H1 (cell line): ENCODE results near the gene SLC30A7.

Source experiments
- BRCA1 ChIP-seq: IDR thresholded peaks from 2 replicates; pipeline ENCODE4 v1.6.1; 2012; ENCODE audit warnings: low read depth, low read length, improper control_type of control experiment
- CBX8 ChIP-seq: fragments of 300-800, 300-1000 bp; sonication (generic); IDR thresholded peaks from 2 replicates; pipeline ENCODE4 v1.7.1; 2016; ENCODE audit warnings: low read depth, low read length, borderline replicate concordance
- JUN ChIP-seq: IDR thresholded peaks from 2 replicates; pipeline ENCODE4 v1.6.1; 2011; ENCODE audit warnings: low read depth, mild to moderate bottlenecking, improper control_type of control experiment, low read length
- KDM4A ChIP-seq: IDR thresholded peaks from one replicate; pipeline ENCODE4 v1.7.1; 2012; ENCODE audit warnings: low read depth, mild to moderate bottlenecking, moderate library complexity, low read length, inconsistent platforms; ENCODE audit not compliant: severe bottlenecking
- POLR2A ChIP-seq, 2 experiments: IDR thresholded peaks; 1 replicate in 1 of 2; 2 replicates in 1 of 2; pipeline ENCODE4 v1.6.1; 2011; ENCODE audit warnings: low read depth in 2 of 2, low read length in 2 of 2, mild to moderate bottlenecking in 2 of 2; ENCODE audit errors: control extremely low read depth in 1 of 2
- POLR2AphosphoS5 ChIP-seq: IDR thresholded peaks from 2 replicates; pipeline ENCODE4 v1.6.1; 2011; ENCODE audit warnings: low read depth, low read length
- TF ChIP-seq, protein P1 (sequence below), 3 experiments: IDR thresholded peaks; 1 replicate in 2 of 3; 2 replicates in 1 of 3; pipeline versions ENCODE4 v1.5.1 to v1.6.1; 2011; ENCODE audit warnings: low read length in 3 of 3, mild to moderate bottlenecking in 3 of 3, inconsistent platforms in 2 of 3, low read depth in 1 of 3, moderate library complexity in 1 of 3; ENCODE audit not compliant: insufficient read depth in 1 of 3; ENCODE audit errors: control extremely low read depth in 1 of 3

DNA sequence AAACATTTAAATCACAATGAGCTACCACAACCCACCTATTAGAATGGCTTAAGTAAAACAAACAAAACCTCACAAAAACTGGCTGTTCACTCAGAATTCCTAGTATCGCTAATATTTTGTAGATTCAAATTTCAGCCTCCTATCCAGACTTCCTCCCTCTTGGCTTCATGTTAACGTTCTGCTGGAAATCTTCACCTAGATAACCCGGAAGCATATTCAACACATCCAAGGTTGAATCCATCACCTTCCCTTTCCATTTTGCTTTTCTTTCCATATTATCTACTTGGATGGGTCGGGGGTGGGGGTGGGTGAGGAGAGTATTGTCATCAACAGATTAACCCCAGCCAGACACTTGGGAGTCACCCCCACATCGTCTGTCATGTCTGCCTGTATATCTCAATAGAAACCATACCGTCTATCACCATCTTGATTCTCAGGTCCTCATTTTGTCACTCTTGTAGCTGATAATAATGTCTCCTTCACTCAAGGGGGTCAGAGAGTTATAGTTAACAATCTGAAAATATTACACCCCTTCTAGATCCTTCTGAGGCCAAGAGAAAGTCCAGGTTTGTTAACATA is 131.4 kb downstream of the SLC30A7 start:
- TF ChIP-seq, protein P1, sequence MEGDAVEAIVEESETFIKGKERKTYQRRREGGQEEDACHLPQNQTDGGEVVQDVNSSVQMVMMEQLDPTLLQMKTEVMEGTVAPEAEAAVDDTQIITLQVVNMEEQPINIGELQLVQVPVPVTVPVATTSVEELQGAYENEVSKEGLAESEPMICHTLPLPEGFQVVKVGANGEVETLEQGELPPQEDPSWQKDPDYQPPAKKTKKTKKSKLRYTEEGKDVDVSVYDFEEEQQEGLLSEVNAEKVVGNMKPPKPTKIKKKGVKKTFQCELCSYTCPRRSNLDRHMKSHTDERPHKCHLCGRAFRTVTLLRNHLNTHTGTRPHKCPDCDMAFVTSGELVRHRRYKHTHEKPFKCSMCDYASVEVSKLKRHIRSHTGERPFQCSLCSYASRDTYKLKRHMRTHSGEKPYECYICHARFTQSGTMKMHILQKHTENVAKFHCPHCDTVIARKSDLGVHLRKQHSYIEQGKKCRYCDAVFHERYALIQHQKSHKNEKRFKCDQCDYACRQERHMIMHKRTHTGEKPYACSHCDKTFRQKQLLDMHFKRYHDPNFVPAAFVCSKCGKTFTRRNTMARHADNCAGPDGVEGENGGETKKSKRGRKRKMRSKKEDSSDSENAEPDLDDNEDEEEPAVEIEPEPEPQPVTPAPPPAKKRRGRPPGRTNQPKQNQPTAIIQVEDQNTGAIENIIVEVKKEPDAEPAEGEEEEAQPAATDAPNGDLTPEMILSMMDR (IDR thresholded peaks at IDR 0.05; ENCODE audit: control extremely low read depth in 1 of 3, insufficient read depth in 1 of 3, low read depth in 1 of 3, low read length in 3 of 3) = no peak
- TF ChIP-seq BRCA1 (no peak), JUN (no peak), KDM4A (no peak), POLR2A (IDR thresholded peaks at IDR 0.05; ENCODE audit: control extremely low read depth in 1 of 2, low read depth in 2 of 2, low read length in 2 of 2) (no peak), CBX8 (no peak), POLR2AphosphoS5 (no peak)
